CD4-positive, CD25-positive, alpha-beta regulatory T cell (primary cell): Measurements from ENCODE around the gene TMEM131L. TPM values are rescaled to one million over a fixed set of nuclear protein-coding genes. Genes with fewer than 3 reads are reported as not detected.

Experiments
- ATAC-seq, 2 donors: fragments of 150-1000 bp; cut with Tn5 transposase; one replicate each; pipeline ENCODE4 v1.10.0; 2021; ENCODE audit warnings: low read depth in 2 of 2, moderate number of reproducible peaks in 2 of 2, moderate library complexity in 1 of 2
- DNase-seq, 3 donors: peaks; one replicate each; pipeline versions ENCODE4 v3.0.0 to v3.0.0-alpha.2; 2012 to 2022; ENCODE audit warnings: mixed read lengths in 1 of 3
- H3K27ac ChIP-seq: one replicate; pipeline ENCODE4 v1.7.0; 2013; ENCODE audit warnings: mild to moderate bottlenecking, low read length; ENCODE audit not compliant: insufficient read depth, poor library complexity, severe bottlenecking
- H3K27me3 ChIP-seq: one replicate; pipeline ENCODE4 v1.7.0; 2013; ENCODE audit warnings: low read length; ENCODE audit not compliant: control insufficient read depth, insufficient read depth
- H3K36me3 ChIP-seq: one replicate; pipeline ENCODE4 v1.7.0; 2013; ENCODE audit warnings: mild to moderate bottlenecking, low read length, moderate library complexity; ENCODE audit not compliant: control insufficient read depth, insufficient read depth
- H3K4me1 ChIP-seq: 2 replicates; pipeline ENCODE4 v1.7.0; 2013; ENCODE audit warnings: mild to moderate bottlenecking, low read length; ENCODE audit not compliant: insufficient read depth, control insufficient read depth, poor library complexity, severe bottlenecking
- H3K4me3 ChIP-seq: one replicate; pipeline ENCODE4 v1.7.0; 2013; ENCODE audit warnings: low read depth, mild to moderate bottlenecking, low read length, moderate library complexity
- H3K9me3 ChIP-seq, 2 experiments: 1 replicate in 1 of 2; 2 replicates in 1 of 2; pipeline ENCODE4 v1.7.0; 2013; ENCODE audit warnings: low read length in 2 of 2, mild to moderate bottlenecking in 1 of 2, moderate library complexity in 1 of 2; ENCODE audit not compliant: control insufficient read depth in 2 of 2
- H3K27ac Mint-ChIP-seq, 3 donors: one replicate each; pipeline ENCODE4 v1.8.0; 2020 to 2022; ENCODE audit warnings: mild to moderate bottlenecking in 3 of 3, mixed read lengths in 3 of 3, moderate library complexity in 2 of 3
- H3K27me3 Mint-ChIP-seq: one replicate; pipeline ENCODE4 v1.8.0; 2022; ENCODE audit warnings: mild to moderate bottlenecking, mixed read lengths
- H3K36me3 Mint-ChIP-seq: one replicate; pipeline ENCODE4 v1.8.0; 2020; ENCODE audit warnings: mixed read lengths
- H3K4me1 Mint-ChIP-seq, 4 donors: one replicate each; pipeline ENCODE4 v1.8.0; 2020 to 2022; ENCODE audit warnings: mixed read lengths in 4 of 4, mild to moderate bottlenecking in 1 of 4
- H3K4me3 Mint-ChIP-seq, 4 donors: one replicate each; pipeline ENCODE4 v1.8.0; 2020 to 2022; ENCODE audit warnings: mild to moderate bottlenecking in 4 of 4, mixed read lengths in 4 of 4, moderate library complexity in 3 of 4
- H3K9me3 Mint-ChIP-seq, 7 donors: one replicate each; pipeline ENCODE4 v1.8.0; 2020 to 2022; ENCODE audit warnings: mixed read lengths in 7 of 7, mild to moderate bottlenecking in 3 of 7, moderate library complexity in 2 of 7
- polyA plus RNA-seq, 4 donors: library from polyadenylated mRNA; unstranded; fragments of 300-500 nt; fragmentation: Illumina TruSeq; gene quantifications; one replicate each; pipeline ENCODE4 v1.2.3, GENCODE V29; 2021
- total RNA-seq: library from RNA; stranded (reverse); gene quantifications from one replicate; pipeline ENCODE4 v1.2.3, GENCODE V29; 2022

Gene TMEM131L
- total and polyA plus RNA-seq, 5 donors from 2014 or later: 35.5 to 86.4 (median 44.1) TPM

DNA sequence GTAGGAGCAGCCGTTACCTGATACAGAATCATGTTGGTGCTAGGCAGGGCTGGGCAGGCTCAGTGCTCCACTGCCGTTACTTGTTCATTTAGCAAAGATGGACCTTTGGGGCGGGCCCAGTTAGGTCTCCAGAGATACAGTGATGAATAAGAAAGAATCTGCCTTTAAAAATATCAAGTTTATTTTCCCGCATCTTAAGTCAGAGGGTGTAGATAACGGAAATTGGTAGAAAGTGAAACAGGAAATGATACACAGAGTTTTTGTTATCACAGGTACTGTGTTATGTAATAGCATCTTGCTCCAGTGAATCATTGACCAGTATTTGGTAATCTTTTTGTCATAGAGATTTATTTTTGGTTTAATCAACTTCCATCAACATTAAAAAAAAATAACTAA lies 5.5 kb downstream of the TMEM131L start:
- H3K36me3 Mint-ChIP-seq: peaks cover 36% of the 10 kb centered on the region
- peaks cover 34 to 81% (median 63%) of the 10 kb centered on the region in 4 donors for H3K4me1 Mint-ChIP-seq
- Histone ChIP-seq H3K9me3 (no peaks in the 10 kb centered on the region), H3K27ac (peak overlapping the region; percentile 94), H3K4me1 (peaks cover 72% of the 10 kb centered on the region), H3K4me3 (peak overlapping the region; percentile 76), H3K27me3 (no peaks in the 10 kb centered on the region), H3K36me3 (peaks cover 31% of the 10 kb centered on the region)
- DNase-seq (peak; percentile 41 to 84 (median 75)), ATAC-seq (peak; percentile 68 to 69)
- H3K9me3 Mint-ChIP-seq: no peaks in the 10 kb centered on the region
- peak overlapping the region; percentile 97 to 98 (median 98) for H3K27ac Mint-ChIP-seq
- H3K4me3 Mint-ChIP-seq: peak overlapping the region; percentile 96 to 98 (median 97)
- H3K27me3 Mint-ChIP-seq: peaks cover 4% of the 10 kb centered on the region

DNA sequence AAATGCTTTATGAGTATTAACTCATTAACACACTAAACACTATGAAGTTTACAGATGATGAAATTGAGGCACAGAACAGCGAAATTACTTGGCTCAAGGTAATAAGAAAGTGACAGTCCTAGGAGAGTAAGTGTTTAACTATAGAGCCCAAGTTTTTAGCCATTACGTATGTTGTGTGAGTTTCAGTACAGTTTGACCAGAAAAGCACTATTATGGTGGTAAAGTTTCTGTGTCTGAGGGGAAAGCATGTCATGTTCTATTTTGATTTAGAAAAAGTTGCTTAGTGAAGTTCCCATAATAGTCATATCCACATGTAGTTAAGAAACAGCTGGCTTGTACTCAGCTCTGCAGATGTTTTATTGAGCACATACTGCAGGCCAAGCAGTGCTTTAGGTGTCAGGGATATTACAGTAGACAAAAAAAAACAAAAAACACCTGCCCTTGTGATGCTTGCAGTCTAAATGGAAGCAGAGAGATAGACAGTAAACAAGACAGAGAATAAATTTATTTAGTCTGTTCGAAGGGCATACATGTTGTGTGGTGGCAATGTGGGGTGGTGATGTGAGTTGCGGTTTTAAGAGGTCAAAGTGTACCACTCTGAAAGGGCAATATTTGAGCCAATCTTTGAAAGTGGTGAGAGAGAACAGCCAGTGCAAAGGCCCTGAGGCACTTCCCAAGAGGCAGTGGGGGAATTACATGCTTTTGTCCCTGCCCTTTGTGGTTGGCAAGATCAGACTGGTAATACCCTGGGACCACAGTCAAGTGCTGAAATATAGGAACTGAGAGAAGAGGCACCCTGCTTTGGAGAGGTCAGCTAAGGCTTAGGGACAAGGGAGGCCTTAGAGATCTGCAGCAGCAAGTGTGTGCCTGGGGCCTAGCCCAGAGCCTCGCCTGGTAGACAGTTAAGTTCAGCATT lies 6.2 kb downstream of the TMEM131L start:
- Histone ChIP-seq H3K4me3 (peak overlapping the region; percentile 76), H3K27ac (peak overlapping the region; percentile 94), H3K36me3 (peaks cover 38% of the 10 kb centered on the region), H3K27me3 (no peaks in the 10 kb centered on the region), H3K4me1 (peaks cover 75% of the 10 kb centered on the region), H3K9me3 (no peaks in the 10 kb centered on the region)
- DNase-seq: no peak
- Mint-ChIP-seq H3K27me3 (peaks cover 4% of the 10 kb centered on the region), H3K4me1 (peaks cover 41 to 88% (median 69%) of the 10 kb centered on the region in 4 donors), H3K36me3 (peaks cover 42% of the 10 kb centered on the region), H3K4me3 (peak overlapping the region; percentile 96 to 98 (median 97)), H3K27ac (peak overlapping the region; percentile 97 to 98 (median 98)), H3K9me3 (no peaks in the 10 kb centered on the region)
- no peak for ATAC-seq

DNA sequence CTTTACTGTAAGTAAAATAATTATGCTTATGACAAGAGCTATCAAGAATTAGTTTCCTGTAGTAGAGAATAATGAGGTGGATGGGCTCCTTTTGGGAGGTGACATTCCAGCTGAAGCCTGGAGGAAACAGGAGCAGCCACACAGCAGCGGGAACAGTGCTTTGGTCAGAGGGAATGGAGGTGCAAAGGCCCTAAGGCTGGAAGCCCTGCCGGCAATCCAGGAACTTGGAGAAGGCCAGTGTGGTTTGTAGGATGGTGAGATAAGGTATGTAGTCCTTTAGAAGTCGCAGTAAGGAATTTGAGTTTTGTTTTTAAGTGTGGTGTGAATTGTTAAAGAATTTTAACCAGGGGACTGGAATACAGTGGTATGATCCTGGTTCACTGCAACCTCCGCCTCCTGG lies 8.1 kb downstream of the TMEM131L start:
- H3K36me3 ChIP-seq: peaks cover 51% of the 10 kb centered on the region
- Mint-ChIP-seq H3K36me3 (peaks cover 37% of the 10 kb centered on the region), H3K27me3 (no peaks in the 10 kb centered on the region), H3K4me3 (peak overlapping the region; percentile 62 to 98 (median 96)), H3K4me1 (peaks cover 50 to 94% (median 75%) of the 10 kb centered on the region in 4 donors), H3K27ac (peak overlapping the region; percentile 90 to 98 (median 97)), H3K9me3 (no peaks in the 10 kb centered on the region)
- no peaks in the 10 kb centered on the region for H3K9me3 ChIP-seq
- H3K27me3 ChIP-seq: no peaks in the 10 kb centered on the region
- no peak for DNase-seq
- no peak for ATAC-seq
- H3K27ac ChIP-seq: peak overlapping the region; percentile 94
- H3K4me3 ChIP-seq: no peak overlapping the region
- H3K4me1 ChIP-seq: peaks cover 63% of the 10 kb centered on the region

DNA sequence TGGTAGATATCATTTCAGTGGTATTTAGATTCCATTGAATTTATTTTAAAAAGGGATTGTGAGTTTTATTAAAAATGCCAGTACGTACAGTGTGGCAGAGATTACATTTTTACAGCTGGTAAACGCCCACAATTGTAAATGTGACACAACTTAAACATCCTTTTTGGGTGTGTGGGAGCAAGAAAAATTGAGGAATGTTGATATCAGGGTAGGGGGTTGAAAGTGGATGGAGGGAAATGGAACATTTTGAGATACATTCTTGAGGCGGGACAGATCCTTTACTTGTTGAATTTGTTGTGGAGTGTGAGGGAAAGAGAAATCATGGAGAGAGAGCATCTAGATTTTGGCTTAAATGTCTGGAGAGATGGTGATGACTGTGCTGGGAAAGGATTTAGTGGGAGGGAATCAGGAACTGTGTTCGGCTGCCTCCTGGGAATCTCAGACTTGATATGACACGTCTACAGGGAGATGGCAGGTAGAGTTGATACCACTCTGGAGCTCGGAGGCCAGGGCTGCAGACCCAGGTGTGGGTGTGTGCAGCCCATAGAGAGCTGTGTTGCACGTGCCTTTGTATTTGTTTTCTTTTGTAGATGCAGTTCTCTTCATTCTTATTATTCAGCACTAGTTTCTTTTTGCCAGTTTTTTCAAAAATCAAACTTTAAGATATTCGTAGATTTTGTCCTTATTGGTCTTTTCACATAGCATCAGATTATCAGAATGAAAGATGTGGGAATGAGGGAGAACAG lies 10.8 kb downstream of the TMEM131L start:
- peak overlapping the region; percentile 39 for H3K27ac ChIP-seq
- H3K4me3 ChIP-seq: no peak overlapping the region
- peaks cover 70% of the 10 kb centered on the region for H3K36me3 ChIP-seq
- H3K9me3 ChIP-seq: no peaks in the 10 kb centered on the region
- H3K27me3 ChIP-seq: no peaks in the 10 kb centered on the region
- ATAC-seq (no peak), DNase-seq (no peak)
- H3K36me3 Mint-ChIP-seq: peaks cover 44% of the 10 kb centered on the region
- no peaks in the 10 kb centered on the region for H3K27me3 Mint-ChIP-seq
- no peaks in the 10 kb centered on the region for H3K9me3 Mint-ChIP-seq
- H3K4me3 Mint-ChIP-seq: peak overlapping the region; percentile 13 to 53 (median 24)
- H3K27ac Mint-ChIP-seq: peak overlapping the region; percentile 59 to 88 (median 76)
- H3K4me1 ChIP-seq: peaks cover 62% of the 10 kb centered on the region
- H3K4me1 Mint-ChIP-seq: peaks cover 55 to 92% (median 68%) of the 10 kb centered on the region in 4 donors

DNA sequence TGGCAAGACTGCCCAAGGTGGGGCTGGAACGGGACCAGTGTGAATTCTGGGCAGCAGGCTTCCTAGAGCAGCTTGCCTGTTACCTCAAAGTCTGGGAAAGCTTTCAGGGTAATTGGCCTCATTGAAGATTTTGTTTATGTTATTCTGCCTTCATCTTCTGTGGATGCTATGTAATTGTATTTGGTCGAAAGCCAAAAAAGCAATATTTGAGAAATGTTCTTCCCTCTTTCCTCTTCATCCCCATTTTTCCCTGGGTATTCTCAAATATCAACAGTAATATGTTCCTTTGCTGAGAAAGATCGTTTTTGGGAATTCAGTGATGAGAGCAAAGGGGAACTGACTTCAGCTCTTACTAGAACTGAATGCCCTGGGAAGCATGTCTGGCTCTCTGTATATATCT lies 12.9 kb downstream of the TMEM131L start:
- no peaks in the 10 kb centered on the region for H3K27me3 ChIP-seq
- Mint-ChIP-seq H3K4me3 (peak overlapping the region in 3 of 4 donors; percentile 32 to 59 (median 39)), H3K27ac (peak overlapping the region; percentile 64 to 84 (median 79)), H3K4me1 (peaks cover 56 to 91% (median 68%) of the 10 kb centered on the region in 4 donors), H3K36me3 (peaks cover 35% of the 10 kb centered on the region), H3K9me3 (no peaks in the 10 kb centered on the region), H3K27me3 (no peaks in the 10 kb centered on the region)
- DNase-seq (no peak), ATAC-seq (no peak)
- no peaks in the 10 kb centered on the region for H3K9me3 ChIP-seq
- H3K27ac ChIP-seq: peak overlapping the region; percentile 42
- no peak overlapping the region for H3K4me3 ChIP-seq
- peaks cover 63% of the 10 kb centered on the region for H3K36me3 ChIP-seq
- H3K4me1 ChIP-seq: peaks cover 68% of the 10 kb centered on the region

DNA sequence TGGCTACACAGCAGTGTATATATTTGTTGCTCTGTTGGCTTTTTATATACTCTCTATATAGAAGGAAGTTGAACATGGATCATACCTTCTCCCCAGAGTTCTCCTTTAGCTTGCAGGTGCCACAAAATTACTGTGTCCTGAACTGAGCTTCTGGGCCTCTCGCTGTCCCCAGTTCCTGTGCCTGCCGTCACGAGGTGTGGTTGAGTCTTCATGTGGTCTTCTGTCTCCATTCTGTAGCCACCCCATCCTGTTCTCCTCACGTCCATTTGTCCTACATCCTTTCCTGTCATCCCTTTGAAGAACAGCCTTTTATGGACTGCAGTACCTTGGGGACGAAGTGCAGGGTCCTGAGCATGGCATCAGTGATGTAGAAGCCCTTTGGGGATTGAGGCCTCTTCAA lies 14.5 kb downstream of the TMEM131L start:
- DNase-seq (no peak), ATAC-seq (peak in 1 of 2 donors; percentile 30)
- Mint-ChIP-seq H3K4me1 (peaks cover 47 to 83% (median 64%) of the 10 kb centered on the region in 4 donors), H3K4me3 (peak overlapping the region in 3 of 4 donors; percentile 20 to 76 (median 66)), H3K36me3 (peaks cover 25% of the 10 kb centered on the region), H3K9me3 (no peaks in the 10 kb centered on the region), H3K27me3 (no peaks in the 10 kb centered on the region), H3K27ac (peak overlapping the region; percentile 82 to 96 (median 96))
- no peaks in the 10 kb centered on the region for H3K9me3 ChIP-seq
- H3K36me3 ChIP-seq: peaks cover 47% of the 10 kb centered on the region
- H3K27ac ChIP-seq: peak overlapping the region; percentile 58
- H3K4me1 ChIP-seq: peaks cover 63% of the 10 kb centered on the region
- H3K4me3 ChIP-seq: no peak overlapping the region
- no peaks in the 10 kb centered on the region for H3K27me3 ChIP-seq

DNA sequence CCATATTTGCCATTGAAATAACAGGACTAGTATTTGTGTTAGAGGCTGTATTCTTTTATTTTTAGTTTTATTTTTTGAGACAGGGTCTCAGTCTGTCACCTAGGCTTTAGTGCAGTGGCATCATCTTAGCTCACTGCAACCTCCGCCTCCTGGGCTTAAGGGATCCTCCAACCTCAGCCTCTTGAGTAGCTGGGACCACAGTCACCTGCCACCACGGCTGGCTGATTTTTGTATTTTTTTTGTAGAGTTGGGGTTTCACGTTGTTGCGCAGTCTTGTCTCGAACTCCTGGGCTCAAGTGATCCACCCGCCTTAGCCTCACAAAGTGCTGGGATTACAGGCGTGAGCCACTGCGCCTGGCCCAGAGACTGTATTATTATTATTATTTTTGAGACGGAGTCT lies 15.3 kb downstream of the TMEM131L start:
- peaks cover 25% of the 10 kb centered on the region for H3K36me3 Mint-ChIP-seq
- Histone ChIP-seq H3K27me3 (no peaks in the 10 kb centered on the region), H3K9me3 (no peaks in the 10 kb centered on the region), H3K4me3 (no peak overlapping the region), H3K36me3 (peaks cover 42% of the 10 kb centered on the region), H3K4me1 (peaks cover 70% of the 10 kb centered on the region), H3K27ac (peak overlapping the region; percentile 58)
- peak overlapping the region in 2 of 3 donors; percentile 82 to 96 for H3K27ac Mint-ChIP-seq
- no peak for DNase-seq
- H3K27me3 Mint-ChIP-seq: no peaks in the 10 kb centered on the region
- ATAC-seq: no peak
- H3K9me3 Mint-ChIP-seq: no peaks in the 10 kb centered on the region
- peak overlapping the region in 2 of 4 donors; percentile 20 to 25 for H3K4me3 Mint-ChIP-seq
- H3K4me1 Mint-ChIP-seq: peaks cover 47 to 86% (median 72%) of the 10 kb centered on the region in 4 donors
